Mesenchymal stem cell (in vitro differentiated cells and primary cell): ENCODE measurements around the gene LINS1.

Experiments used
- DNase-seq: peaks from one replicate; pipeline ENCODE4 v3.0.0-alpha.2; 2013
- H2AFZ ChIP-seq: one replicate; pipeline ENCODE4 v1.6.1; 2013; ENCODE audit warnings: low read depth, mild to moderate bottlenecking, control low read depth, inconsistent platforms, low read length, moderate library complexity
- H2AK5ac ChIP-seq: 2 replicates; pipeline ENCODE4 v1.6.1; 2013; ENCODE audit warnings: low read length, moderate library complexity, mild to moderate bottlenecking, inconsistent platforms; ENCODE audit not compliant: severe bottlenecking
- H2BK120ac ChIP-seq: one replicate; pipeline ENCODE4 v1.6.1; 2013; ENCODE audit warnings: low read depth, mild to moderate bottlenecking, inconsistent platforms, low read length, moderate library complexity
- H2BK12ac ChIP-seq, 2 experiments: one replicate each; pipeline ENCODE4 v1.6.1; 2013; ENCODE audit warnings: inconsistent platforms in 2 of 2, low read length in 2 of 2, mild to moderate bottlenecking in 2 of 2, moderate library complexity in 2 of 2, control low read depth in 1 of 2
- H2BK15ac ChIP-seq: one replicate; pipeline ENCODE4 v1.6.1; 2013; ENCODE audit warnings: mild to moderate bottlenecking, low read depth, inconsistent platforms; ENCODE audit not compliant: poor library complexity, severe bottlenecking
- H2BK5ac ChIP-seq: 2 replicates; pipeline ENCODE4 v1.6.1; 2013; ENCODE audit warnings: low read depth, mild to moderate bottlenecking, low read length, control low read depth, inconsistent platforms; ENCODE audit not compliant: poor library complexity, severe bottlenecking
- H3K14ac ChIP-seq, 2 experiments: one replicate each; pipeline ENCODE4 v1.6.1; 2013; ENCODE audit warnings: inconsistent platforms in 2 of 2, low read length in 2 of 2, control low read depth in 1 of 2, mild to moderate bottlenecking in 1 of 2, moderate library complexity in 1 of 2
- H3K18ac ChIP-seq, 2 experiments: one replicate each; pipeline ENCODE4 v1.6.1; 2013; ENCODE audit warnings: inconsistent platforms in 2 of 2, low read length in 2 of 2, control low read depth in 1 of 2, low read depth in 1 of 2, mild to moderate bottlenecking in 1 of 2
- H3K23ac ChIP-seq, 2 experiments: one replicate each; pipeline ENCODE4 v1.6.1; 2013; ENCODE audit warnings: inconsistent platforms in 2 of 2, low read length in 2 of 2, mild to moderate bottlenecking in 2 of 2, moderate library complexity in 2 of 2, control low read depth in 1 of 2
- H3K27ac ChIP-seq: 2 replicates; pipeline ENCODE4 v1.5.1; 2013; ENCODE audit warnings: mild to moderate bottlenecking, moderate library complexity, low read length, control low read depth, inconsistent platforms; ENCODE audit not compliant: poor library complexity, severe bottlenecking
- H3K27me3 ChIP-seq, 2 experiments: 2 replicates each; pipeline versions ENCODE4 v1.6.1 to v1.7.0; 2013; ENCODE audit warnings: low read length in 2 of 2, mild to moderate bottlenecking in 2 of 2, moderate library complexity in 2 of 2, control low read depth in 1 of 2, inconsistent platforms in 1 of 2; ENCODE audit not compliant: control insufficient read depth in 1 of 2, insufficient read depth in 1 of 2
- H3K36me3 ChIP-seq, 2 experiments: 2 replicates each; pipeline versions ENCODE4 v1.6.1 to v1.7.0; 2013; ENCODE audit warnings: low read length in 2 of 2, control low read depth in 1 of 2, inconsistent platforms in 1 of 2, low read depth in 1 of 2, mild to moderate bottlenecking in 1 of 2; ENCODE audit not compliant: insufficient read depth in 2 of 2, control insufficient read depth in 1 of 2
- H3K4ac ChIP-seq, 2 experiments: one replicate each; pipeline ENCODE4 v1.6.1; 2013; ENCODE audit warnings: inconsistent platforms in 2 of 2, low read length in 2 of 2, mild to moderate bottlenecking in 2 of 2, moderate library complexity in 2 of 2, control low read depth in 1 of 2, low read depth in 1 of 2
- H3K4me1 ChIP-seq: 2 replicates; pipeline ENCODE4 v1.6.1; 2013; ENCODE audit warnings: low read depth, low read length, control low read depth; ENCODE audit not compliant: control insufficient read depth, insufficient read depth
- H3K4me2 ChIP-seq: 2 replicates; pipeline ENCODE4 v1.6.1; 2013; ENCODE audit warnings: low read length, mild to moderate bottlenecking, inconsistent platforms; ENCODE audit not compliant: poor library complexity, severe bottlenecking
- H3K4me3 ChIP-seq, 2 experiments: 2 replicates each; pipeline versions ENCODE4 v1.5.1 to v1.7.0; 2013; ENCODE audit warnings: low read length in 2 of 2, mild to moderate bottlenecking in 2 of 2, control low read depth in 1 of 2, low read depth in 1 of 2; ENCODE audit not compliant: insufficient read depth in 1 of 2
- H3K79me1 ChIP-seq: replicated peaks from 2 replicates; pipeline ENCODE4 v1.6.1; 2013; ENCODE audit warnings: mild to moderate bottlenecking, control low read depth, low read length, inconsistent platforms; ENCODE audit not compliant: poor library complexity, severe bottlenecking
- H3K9ac ChIP-seq: 2 replicates; pipeline ENCODE4 v1.7.0; 2013; ENCODE audit warnings: mild to moderate bottlenecking, low read length, moderate library complexity
- H3K9me3 ChIP-seq: 2 replicates; pipeline ENCODE4 v1.7.0; 2013; ENCODE audit warnings: mild to moderate bottlenecking, low read length; ENCODE audit not compliant: control insufficient read depth
- H4K8ac ChIP-seq: one replicate; pipeline ENCODE4 v1.6.1; 2013; ENCODE audit warnings: inconsistent platforms, mild to moderate bottlenecking, low read length, moderate library complexity
- H4K91ac ChIP-seq: one replicate; pipeline ENCODE4 v1.6.1; 2013; ENCODE audit warnings: mild to moderate bottlenecking, low read length, inconsistent platforms
- WGBS: methylation state at CpG from one replicate; pipeline ENCODE4 v1.1.7; 2013; ENCODE audit warnings: mixed read lengths; 5-methylcytosine and 5-hydroxymethylcytosine counted together

The LINS1 gene

GRCh38 chr15:100628746-100629145 is 26.8 kb upstream of the LINS1 start:
- no peak overlapping the region for H3K14ac ChIP-seq
- WGBS: 67% methylated on average over 3 of the region's 3 CpGs
- peaks cover 16 to 33% of the 10 kb centered on the region in 2 experiments for H3K36me3 ChIP-seq
- no peak overlapping the region for H3K23ac ChIP-seq
- no peak overlapping the region for H2BK15ac ChIP-seq
- H2BK5ac ChIP-seq: no peak overlapping the region
- no peak overlapping the region for H2BK12ac ChIP-seq
- DNase-seq: no peak
- H3K4me2 ChIP-seq: no peak overlapping the region
- H3K9me3 ChIP-seq: no peaks in the 10 kb centered on the region
- H3K4me3 ChIP-seq: peak overlapping the region in 1 of 2 experiments; percentile 36
- H3K79me1 ChIP-seq: peaks cover 30% of the 10 kb centered on the region
- no peak overlapping the region for H2BK120ac ChIP-seq
- no peak overlapping the region for H2AFZ ChIP-seq
- no peak overlapping the region for H4K8ac ChIP-seq
- H2AK5ac ChIP-seq: no peak overlapping the region
- no peak overlapping the region for H3K4ac ChIP-seq
- H3K27me3 ChIP-seq: no peaks in the 10 kb centered on the region
- H3K27ac ChIP-seq: no peak overlapping the region
- H3K4me1 ChIP-seq: peaks cover 1% of the 10 kb centered on the region
- H4K91ac ChIP-seq: no peak overlapping the region
- no peak overlapping the region for H3K18ac ChIP-seq
- peak overlapping the region; percentile 56 for H3K9ac ChIP-seq

- Histone ChIP-seq H3K4me2 (no peak overlapping the region), H3K36me3 (peaks cover 16 to 33% of the 10 kb centered on the region in 2 experiments), H2BK12ac (no peak overlapping the region), H3K4me3 (no peak overlapping the region), H3K27me3 (no peaks in the 10 kb centered on the region), H3K18ac (no peak overlapping the region), H2AFZ (no peak overlapping the region), H3K27ac (no peak overlapping the region), H3K4ac (no peak overlapping the region), H2BK120ac (no peak overlapping the region), H3K4me1 (peaks cover 1% of the 10 kb centered on the region), H2BK5ac (no peak overlapping the region), H2BK15ac (no peak overlapping the region), H3K9me3 (no peaks in the 10 kb centered on the region), H3K79me1 (peaks cover 28% of the 10 kb centered on the region), H3K23ac (no peak overlapping the region), H2AK5ac (no peak overlapping the region), H3K9ac (peak overlapping the region; percentile 56), H4K8ac (no peak overlapping the region), H4K91ac (no peak overlapping the region), H3K14ac (no peak overlapping the region)
- peak; percentile 75 for DNase-seq
- WGBS: 10% methylated on average over 4 of the region's 6 CpGs
These were observed 25.9 kb upstream of the LINS1 start for GRCh38 chr15:100627789-100628395.

- no peak overlapping the region for H3K18ac ChIP-seq
- H3K4me2 ChIP-seq: no peak overlapping the region
- no peaks in the 10 kb centered on the region for H3K4me1 ChIP-seq
- no peak overlapping the region for H4K8ac ChIP-seq
- no peak overlapping the region for H3K4ac ChIP-seq
- no peak overlapping the region for H2BK5ac ChIP-seq
- no peak overlapping the region for H3K4me3 ChIP-seq
- WGBS: 94% methylated on average over 4 of the region's 5 CpGs
- no peak overlapping the region for H2AFZ ChIP-seq
- H3K23ac ChIP-seq: no peak overlapping the region
- H3K9me3 ChIP-seq: no peaks in the 10 kb centered on the region
- H2BK15ac ChIP-seq: no peak overlapping the region
- no peak overlapping the region for H2BK12ac ChIP-seq
- H3K27ac ChIP-seq: no peak overlapping the region
- H4K91ac ChIP-seq: no peak overlapping the region
- peaks cover 17% of the 10 kb centered on the region for H3K79me1 ChIP-seq
- H2AK5ac ChIP-seq: no peak overlapping the region
- H3K36me3 ChIP-seq: peaks cover 3 to 27% of the 10 kb centered on the region in 2 experiments
- H3K9ac ChIP-seq: peak overlapping the region; percentile 27
- DNase-seq: peak; percentile 66
- H3K27me3 ChIP-seq: no peaks in the 10 kb centered on the region
- no peak overlapping the region for H2BK120ac ChIP-seq
- H3K14ac ChIP-seq: no peak overlapping the region
These were observed 21.3 kb upstream of the LINS1 start for GRCh38 chr15:100623301-100623700.

GRCh38 chr15:100616700-100617099 is 14.7 kb upstream of the LINS1 start:
- H4K8ac ChIP-seq: no peak overlapping the region
- no peak overlapping the region for H2BK120ac ChIP-seq
- DNase-seq: no peak
- WGBS: 95% methylated on average over 2 of the region's 2 CpGs
- H4K91ac ChIP-seq: no peak overlapping the region
- H3K27me3 ChIP-seq: no peaks in the 10 kb centered on the region
- H3K18ac ChIP-seq: no peak overlapping the region
- H2BK15ac ChIP-seq: no peak overlapping the region
- H3K4me1 ChIP-seq: no peaks in the 10 kb centered on the region
- H3K9me3 ChIP-seq: no peaks in the 10 kb centered on the region
- no peak overlapping the region for H2BK12ac ChIP-seq
- no peak overlapping the region for H2AK5ac ChIP-seq
- H3K27ac ChIP-seq: no peak overlapping the region
- H3K4ac ChIP-seq: no peak overlapping the region
- no peak overlapping the region for H3K4me3 ChIP-seq
- H2BK5ac ChIP-seq: no peak overlapping the region
- no peak overlapping the region for H3K9ac ChIP-seq
- no peak overlapping the region for H3K14ac ChIP-seq
- peaks cover 29% of the 10 kb centered on the region for H3K79me1 ChIP-seq
- H2AFZ ChIP-seq: no peak overlapping the region
- no peak overlapping the region for H3K4me2 ChIP-seq
- H3K36me3 ChIP-seq: peaks cover 14 to 63% of the 10 kb centered on the region in 2 experiments
- no peak overlapping the region for H3K23ac ChIP-seq
